Femur (tissue), 1 donor: ENCODE data around the gene TACR1.
"Not testable (repeated sequence)": the region's sequence is repeated elsewhere in the genome, so short reads cannot be mapped to it uniquely, and the experiment has no call there.

ENCODE experiments used
- DNase-seq: peaks from one replicate; pipeline ENCODE4 v3.0.0-alpha.2; 2017

TACR1 gene

DNA sequence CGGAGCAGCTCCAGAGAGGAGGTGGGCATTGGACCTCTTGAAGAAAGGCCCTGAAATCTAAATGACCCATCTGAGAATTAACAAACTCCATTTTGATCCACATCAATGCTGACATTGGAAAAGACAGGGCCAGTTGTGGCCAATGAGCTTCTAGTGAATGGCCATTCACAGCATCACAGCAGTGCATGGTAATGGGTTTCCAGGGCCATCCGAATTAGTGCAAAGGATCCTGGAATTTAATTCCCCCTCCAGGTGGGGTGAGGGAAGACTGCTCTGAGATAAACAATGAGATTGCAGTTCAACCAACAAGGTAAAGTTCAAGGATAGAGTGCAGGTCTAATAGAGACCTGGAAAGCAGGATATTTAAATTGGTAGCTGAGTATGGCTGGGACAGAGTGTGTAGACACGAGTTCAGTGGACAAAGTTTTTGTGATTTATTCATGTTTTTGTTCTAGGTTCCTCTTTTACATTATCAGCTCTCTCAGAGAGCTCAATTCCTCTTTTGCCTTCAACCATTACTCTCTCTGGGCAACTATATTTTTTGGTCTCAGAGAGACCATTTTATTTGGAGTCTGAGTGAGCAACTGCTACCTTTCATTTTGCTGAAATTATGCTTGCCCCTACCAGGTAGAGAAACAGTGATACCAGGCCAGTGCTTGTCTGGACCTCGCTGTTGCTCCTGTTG lies 5.0 kb downstream of the TACR1 start:
- no peak for DNase-seq

DNA sequence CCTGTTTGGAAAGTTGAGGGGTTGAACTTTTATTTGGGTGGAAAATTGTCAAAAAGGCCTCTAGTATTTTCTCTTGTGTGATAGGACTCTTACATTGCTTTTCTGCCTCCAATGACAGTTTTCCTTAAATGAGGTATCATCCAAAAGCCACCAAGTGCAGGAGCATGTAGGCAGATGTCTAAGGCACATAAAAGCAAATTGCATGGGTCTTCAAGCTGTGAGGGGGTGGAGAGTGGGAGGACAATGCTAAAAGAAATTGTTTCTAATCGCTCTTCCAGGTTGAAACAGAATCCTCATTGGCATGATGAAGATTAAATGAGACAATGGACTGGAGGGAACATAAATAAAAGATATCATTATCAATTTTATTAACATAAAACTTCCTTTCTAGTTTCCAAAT lies 6.8 kb downstream of the TACR1 start:
- no peak for DNase-seq

DNA sequence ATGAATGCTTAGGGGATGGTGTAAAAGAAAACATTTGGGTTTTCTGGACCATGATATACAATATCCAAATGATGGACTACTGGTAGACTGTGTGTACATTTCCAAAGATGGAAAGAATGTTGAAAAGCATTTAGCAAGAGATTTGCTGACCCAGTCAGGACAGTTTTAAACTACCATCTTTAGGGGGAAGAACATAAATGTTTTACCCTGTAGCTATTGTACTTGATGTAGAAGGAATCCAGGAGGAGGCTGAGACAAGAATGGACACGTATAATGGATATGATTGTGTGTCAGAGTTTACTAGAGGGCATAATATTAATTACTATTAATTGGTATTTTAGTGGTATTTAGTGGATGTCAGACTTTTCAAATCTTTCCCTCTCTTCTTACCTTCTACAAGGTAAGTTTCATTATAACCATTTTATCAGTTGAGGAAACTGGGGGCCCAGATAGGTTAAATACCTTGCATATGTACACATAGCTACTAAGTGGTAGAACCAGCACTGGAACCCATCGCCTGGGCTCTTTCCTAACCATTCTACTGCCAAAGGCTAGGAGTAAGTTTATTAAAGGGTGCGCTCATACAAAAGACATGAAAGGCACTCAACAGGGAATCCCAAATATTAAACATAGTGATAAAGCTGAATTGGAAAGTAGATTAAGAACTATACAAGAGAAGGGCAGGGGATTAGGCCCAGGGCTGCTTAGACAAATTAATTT lies 8.9 kb downstream of the TACR1 start:
- DNase-seq = no peak

DNA sequence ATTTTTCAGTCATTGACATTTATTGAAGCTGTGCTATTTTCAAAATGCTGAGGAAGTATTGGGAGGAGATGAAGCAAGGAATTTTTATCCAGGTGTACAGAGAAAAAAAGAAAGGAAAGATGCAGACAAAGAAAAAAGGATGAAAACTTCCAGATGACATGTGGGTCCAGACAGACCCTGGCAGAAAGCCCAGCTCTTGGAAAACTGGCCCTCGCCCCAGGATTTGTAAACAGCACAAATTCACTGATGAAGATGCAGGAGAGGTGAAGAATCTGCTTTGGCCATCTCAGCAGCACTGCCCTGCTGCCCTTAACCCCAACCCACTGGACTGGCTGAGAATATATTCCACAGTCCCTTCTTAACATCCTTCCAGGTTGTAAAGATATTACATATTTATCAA lies 12.5 kb downstream of the TACR1 start:
- DNase-seq = peak; percentile 36

GRCh38 chr2:75182606-75183005 lies 16.7 kb downstream of the TACR1 start:
- no peak for DNase-seq

DNA sequence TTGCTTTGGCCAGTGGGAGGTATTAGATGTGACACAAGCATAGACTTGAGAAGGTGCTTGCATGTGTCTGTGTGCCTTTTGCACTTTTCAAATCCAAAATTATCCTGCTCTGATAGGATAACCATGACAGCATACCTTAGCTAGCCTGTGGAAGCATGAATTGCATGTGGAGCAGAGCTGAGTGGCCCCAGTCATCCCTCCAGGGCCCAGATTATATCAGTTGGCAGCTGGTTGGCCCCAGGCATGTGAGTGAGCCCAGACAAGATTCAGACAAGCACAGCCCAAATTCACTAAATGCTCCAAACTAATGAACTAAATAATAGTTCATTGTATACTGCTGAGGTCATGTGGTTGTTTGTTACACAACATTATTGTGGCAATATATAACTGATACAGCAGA lies 18.8 kb downstream of the TACR1 start:
- DNase-seq = no peak

GRCh38 chr2:75177427-75177826 lies 21.9 kb downstream of the TACR1 start:
- no peak for DNase-seq

DNA sequence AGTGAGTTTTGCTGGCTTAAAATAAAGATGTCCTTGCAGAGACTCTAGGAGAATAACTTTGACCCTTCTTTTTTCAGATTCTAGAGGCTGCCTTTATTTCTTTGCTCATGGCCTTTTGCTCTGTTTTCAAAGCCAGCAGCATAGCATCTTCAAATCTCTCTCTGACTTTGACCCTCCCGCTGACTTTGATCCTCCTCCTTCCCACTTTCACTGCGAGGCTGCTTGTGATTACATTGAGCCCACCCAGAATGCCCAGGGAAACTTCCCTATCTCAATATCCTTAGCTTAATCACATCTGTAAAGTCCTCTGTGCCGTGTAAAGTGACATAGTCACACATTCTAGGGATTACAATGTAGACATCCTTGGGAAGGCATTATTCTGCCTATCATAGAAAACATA lies 23.9 kb downstream of the TACR1 start:
- DNase-seq = no peak

DNA sequence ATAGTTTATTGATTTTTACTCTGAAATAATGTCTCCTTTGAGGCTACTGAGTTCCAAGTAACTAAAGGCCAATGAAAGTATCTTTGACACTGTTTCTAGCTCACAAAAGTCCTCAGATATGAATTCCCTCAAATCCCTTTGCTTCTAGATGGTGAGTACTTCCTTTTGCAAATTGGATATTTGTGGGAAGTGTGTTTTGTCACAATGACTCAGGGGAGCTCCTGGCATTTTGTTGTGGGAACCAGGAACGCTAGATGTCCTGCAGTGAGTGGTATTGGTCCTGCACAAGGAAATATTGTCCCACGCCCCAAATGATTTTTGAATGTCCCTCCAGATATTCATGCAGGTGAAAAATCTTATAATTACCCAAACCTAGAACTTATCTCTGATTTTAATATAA lies 24.3 kb downstream of the TACR1 start:
- no peak for DNase-seq

- DNase-seq = no peak
These were observed 24.8 kb downstream of the TACR1 start for GRCh38 chr2:75174519-75174918.

DNA sequence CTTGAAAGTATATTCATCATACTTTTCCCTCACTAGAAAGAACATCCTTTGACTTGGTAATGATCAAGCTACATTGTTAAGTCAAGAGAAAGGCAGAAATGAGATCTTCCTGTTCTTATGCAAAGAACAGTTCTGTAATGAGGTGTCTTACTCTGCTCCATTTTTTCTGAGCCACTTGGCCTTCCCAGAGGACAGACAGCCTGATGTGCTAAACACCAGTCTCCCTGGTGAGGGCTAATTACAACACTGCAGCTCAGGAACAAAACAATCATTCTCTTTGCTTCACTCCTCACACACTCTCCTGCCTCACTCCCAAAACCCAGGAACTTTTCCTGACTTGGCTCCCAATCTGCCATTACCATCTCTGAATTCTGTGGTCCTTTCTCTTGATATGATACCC lies 25.6 kb downstream of the TACR1 start:
- no peak for DNase-seq

DNA sequence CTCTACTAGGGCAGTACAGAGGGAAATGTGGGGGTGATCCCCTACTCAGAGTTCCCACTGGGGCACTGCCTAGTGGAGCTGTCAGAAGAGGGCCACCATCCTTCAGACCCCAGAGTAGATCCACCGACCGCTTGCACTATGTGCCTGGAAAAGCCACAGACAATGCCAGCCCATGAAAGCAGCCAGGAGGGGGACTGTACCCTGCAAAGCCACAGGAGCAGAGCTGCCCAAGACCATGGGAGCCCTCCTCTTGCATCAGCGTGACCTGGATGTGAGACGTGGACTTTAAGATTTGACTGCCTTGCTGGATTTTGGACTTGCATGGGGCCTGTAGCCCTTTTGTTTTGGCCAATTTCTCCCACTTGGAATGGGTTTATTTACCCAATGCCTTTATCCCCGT lies 27.9 kb downstream of the TACR1 start:
- DNase-seq = not testable (repeated sequence)

GRCh38 chr2:75170889-75171288 lies 28.4 kb downstream of the TACR1 start:
- DNase-seq = no peak

DNA sequence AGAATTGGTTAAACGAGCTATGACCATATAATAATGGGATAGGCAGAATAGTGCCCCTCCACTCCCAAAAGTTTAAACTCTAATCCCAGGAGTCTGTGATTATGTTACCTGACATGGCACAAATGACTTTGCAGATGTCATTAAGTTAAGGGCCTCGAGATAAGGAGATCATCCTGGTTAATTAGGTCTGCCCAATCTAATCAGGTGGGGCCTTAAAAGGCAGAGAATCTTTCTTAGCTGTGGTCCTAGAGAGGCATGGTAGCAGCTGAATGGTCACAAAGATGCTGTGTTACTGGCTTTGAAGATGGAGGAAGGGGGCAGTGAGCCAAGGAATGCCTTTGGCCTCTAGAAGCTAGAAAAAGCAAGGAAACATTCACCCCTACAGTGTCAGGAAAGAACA lies 31.1 kb downstream of the TACR1 start:
- DNase-seq = no peak

GRCh38 chr2:75166491-75166890 lies 32.8 kb downstream of the TACR1 start:
- DNase-seq = no peak

GRCh38 chr2:75162897-75163296 lies 36.4 kb downstream of the TACR1 start:
- DNase-seq = no peak

DNA sequence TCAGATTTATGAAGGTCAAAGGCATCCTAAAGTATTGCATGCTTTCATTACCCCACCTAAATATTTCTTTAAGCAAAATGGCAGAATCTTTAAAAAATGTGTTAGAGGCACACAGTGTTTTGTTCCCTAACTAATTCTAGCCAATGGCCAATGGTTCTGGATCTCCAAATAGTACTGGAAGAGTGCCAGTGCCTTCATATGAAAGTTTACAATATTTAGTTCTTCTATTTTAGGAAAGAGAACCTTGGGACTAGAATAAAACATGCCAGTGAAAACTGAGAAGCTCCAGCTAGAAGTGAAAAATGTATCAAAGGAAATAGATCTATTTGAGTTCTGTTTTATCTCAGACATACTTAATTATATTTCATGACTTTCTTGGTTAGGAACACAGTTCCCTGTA lies 37.1 kb downstream of the TACR1 start:
- no peak for DNase-seq

DNA sequence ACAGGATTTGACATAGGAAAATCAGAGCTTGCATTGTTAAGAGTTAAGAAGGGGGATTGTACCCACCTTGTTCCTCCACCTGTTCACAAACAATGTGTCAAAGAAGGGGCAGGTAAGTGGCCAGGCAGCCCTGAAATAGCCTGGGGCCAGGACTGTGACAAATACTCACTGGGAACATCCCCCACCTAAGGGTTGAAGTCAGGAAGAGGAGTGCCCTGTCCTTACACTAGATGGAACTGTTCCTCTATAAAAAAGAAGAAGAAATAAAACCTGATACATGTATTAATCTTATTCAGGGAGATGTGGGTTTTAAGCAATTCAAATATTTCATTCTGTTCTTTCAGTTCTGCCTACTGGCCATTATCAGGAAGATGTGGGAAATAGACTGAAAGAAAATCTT lies 41.9 kb downstream of the TACR1 start:
- no peak for DNase-seq

DNA sequence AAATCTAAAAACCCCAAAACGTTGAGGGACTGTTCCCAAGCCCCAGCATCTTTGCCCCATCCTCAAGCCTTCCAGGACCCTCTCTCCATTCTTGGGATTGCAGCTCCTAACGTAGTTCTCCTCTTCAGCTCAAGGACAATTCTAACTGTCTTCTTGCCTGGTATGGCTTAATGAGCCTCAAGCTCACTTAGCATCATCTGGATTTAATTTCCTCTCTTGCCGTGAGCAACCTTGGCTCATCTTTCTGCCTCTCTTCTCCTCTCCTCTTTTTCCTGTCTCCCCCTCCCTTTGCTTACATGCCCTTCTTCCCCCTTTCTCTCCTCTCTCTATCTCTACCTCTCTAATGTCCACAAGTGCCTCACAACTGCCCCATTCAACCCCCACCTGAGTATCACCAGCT lies 44.2 kb downstream of the TACR1 start:
- DNase-seq = no peak

- DNase-seq = no peak
These were observed 46.1 kb downstream of the TACR1 start for GRCh38 chr2:75153221-75153620.

DNA sequence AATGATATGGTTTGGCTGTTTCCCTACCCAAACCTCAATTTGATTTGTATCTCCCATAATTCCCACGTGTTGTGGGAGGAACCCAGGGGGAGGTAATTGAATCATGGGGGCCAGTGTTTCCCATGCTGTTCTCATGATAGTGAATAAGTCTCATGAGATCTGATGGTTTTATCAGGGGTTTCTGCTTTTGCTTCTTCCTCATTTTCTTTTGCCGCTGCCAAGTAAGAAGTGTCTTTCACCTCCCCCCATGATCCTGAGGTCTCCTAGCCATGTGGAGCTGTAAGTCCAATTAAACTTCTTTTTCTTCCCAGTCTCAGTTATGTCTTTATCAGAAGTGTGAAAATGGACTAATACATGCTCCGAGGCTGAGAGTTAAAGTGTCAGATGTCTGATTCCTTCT lies 47.1 kb downstream of the TACR1 start:
- DNase-seq = not testable (repeated sequence)

DNA sequence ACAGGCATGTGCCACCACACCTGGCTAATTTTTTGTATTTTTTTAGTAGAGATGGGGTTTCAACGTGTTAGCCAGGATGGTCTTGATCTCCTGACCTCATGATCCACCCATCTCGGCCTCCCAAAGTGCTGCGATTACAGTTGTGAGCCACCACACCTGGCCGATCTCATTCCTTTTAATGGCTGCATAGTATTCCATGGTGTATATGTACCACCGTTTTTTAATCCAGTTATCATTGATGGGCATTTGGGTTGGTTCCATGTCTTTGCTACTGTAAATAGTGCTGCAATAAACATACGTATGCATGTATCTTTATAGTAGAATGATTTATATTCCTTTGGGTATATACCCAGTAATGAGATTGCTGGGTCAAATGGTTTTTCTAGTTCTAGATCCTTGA lies 51.4 kb downstream of the TACR1 start:
- DNase-seq = not testable (repeated sequence)

DNA sequence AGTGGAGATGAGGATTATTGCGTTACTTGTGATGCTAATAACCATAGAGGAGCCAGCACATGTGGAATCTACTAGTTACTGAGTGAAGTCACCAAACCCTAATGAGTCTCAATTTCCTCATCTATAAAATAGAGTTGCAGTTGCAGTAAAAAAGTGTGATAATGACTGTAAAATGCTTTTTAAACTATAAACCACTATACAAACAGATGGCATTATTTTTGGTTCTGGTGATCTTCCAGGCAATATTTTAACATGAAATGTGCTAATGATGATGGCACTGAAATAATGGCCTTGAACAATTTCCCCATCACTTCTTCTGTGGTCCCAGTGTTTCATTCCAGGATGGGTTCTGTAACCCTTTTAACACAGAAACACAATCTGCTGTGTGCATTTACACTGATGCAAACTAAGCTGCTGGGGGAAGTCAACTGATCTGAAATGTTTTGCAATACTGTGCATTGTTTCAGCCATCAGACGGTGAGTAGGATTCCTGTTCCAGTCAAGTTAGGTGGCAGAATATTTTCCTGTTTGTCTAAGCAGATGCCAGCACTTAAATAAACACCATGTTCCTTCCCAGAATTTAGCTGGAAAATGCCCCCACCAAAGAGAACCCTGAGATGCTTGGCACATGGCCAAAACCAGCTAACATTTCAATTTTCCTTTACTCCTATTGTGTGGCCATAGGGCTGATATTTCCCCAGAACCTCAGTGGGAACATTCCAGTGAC lies 52.6 kb downstream of the TACR1 start:
- no peak for DNase-seq

- DNase-seq = not testable (repeated sequence)
These were observed 53.1 kb downstream of the TACR1 start for GRCh38 chr2:75146221-75146605.
